NCI-H2107 treated with DMSO at 0.1 percent for 48 hours (cell line): ENCODE measurements around the gene IQSEC1.
A peak's percentile ranks its signal among the peaks of the same experiment; 100 is the strongest.

Source experiments
- DNase-seq: peaks from one replicate; lab custom pipeline; 2025; ENCODE audit not compliant: unreplicated experiment; lab: John Stamatoyannopoulos, UW

IQSEC1 gene

DNA sequence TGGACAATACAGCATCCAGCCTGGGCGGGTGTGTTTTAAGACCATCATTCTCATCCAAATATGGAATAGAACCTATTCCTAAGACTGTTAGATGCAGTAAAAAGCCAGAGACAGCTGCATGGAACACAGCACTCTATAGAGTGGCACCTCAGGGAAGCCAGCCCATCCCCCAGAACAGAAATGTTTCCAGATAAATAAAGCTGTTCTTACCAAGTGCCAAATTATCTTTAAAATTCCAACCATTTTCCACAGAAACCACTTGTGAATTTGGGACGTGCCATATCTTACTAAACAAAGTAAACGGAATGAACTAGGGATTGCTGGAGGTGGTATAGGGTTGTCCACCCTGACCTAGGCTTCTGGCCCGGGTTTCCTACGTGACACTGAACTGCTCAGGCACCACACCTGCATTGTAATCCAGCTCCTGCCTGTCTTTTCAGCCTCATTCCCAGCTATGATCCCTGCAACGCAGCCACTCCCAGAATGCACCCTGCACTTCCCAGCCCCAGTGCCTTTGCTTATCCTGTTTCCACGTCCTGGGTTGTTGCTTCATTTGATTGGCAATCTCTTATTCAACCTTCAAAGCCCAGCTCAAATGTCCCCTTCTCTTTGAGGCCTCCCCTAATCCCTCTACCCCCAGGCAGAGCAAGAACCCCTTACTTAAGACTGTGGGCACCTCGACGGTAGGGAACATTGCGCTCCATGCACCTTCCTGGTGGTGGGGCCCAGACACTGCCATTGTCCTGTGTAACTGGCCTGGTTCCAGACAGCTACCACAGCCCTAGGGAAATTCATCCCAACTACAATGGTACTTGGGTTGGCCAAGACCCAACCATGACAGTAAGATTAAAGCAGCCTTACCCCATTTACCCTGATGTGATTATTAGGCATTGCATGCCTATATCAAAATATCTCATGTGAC, 100.2 kb downstream of the IQSEC1 start:
- no peak for DNase-seq

DNA sequence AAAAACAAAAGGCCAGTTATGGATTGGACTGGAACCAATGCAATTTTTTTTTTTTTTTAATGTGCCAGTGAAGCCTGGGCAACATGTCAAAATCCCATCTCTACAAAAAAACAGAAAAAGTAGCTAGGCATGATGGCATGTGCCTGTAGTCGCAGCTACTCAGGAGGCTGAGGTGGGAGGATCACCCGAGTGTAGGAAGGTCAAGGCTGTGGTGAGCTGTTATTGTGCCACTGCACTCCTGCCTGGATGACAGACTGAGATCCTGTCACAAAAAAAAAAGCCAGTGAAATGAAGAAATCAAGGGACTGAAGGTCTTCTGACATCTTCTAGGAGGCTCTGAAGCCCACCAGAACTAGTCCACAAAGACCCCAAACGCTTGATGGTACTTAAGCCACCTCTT, 101.2 kb downstream of the IQSEC1 start:
- DNase-seq, result no peak

DNA sequence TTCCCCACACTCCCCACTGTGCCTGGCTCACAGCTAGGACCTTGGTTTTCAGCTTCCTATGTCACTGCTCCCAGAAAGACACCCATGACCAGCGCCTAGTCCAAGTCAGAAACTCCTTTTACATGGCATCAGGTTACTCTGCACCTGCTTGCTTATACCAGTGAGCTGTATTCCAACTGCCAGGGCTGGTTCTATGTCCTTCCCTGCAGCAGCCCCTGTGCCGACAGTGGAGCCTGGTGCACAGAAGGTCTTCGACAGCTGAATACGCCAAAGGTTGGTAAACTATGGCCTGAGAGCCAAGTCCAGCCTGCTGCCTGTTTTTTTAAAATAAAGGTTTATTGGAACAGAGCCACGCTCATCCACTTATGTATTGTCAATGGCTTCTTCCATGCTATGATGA, 102.5 kb downstream of the IQSEC1 start:
- DNase-seq, result peak; percentile 70

DNA sequence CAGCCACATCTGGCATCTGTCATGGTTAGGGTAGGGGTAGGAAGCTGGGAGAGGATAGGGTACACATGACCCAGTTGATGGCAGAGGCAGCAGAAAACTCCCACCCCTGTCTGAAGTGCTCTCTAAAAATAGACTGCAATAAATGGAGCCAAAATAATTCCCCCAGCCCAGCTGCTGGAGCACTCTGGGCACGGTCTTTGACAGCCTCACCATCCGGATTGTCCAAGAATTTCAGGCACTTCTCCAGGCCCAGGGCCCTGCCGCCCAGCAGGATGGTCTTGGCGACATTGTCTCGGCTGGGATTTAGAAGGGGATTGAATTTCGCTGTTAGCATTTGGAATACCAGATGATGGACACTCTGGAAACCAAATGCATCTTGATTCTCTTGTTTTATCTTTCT, 103.7 kb downstream of the IQSEC1 start:
- DNase-seq, result no peak

DNA sequence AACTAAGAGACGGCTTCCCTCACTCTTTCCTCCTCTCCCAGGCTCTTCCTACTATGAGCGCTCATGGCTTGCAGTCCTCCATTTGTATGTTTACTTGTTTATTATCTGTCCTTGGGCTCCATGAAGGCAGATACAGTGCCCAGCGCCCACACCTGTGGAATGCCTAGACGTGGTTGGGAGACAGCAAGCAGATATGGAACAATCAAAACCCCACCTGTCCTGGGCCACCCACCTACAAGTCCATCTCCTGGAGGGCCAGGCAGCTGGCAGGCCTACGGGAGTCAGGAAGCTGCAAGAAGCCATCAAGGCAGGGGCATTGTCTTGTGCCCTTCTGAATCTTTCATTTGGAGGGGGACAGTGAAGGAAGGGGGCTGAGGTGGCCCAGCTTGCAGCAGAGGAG, 104.7 kb downstream of the IQSEC1 start:
- no peak for DNase-seq

DNA sequence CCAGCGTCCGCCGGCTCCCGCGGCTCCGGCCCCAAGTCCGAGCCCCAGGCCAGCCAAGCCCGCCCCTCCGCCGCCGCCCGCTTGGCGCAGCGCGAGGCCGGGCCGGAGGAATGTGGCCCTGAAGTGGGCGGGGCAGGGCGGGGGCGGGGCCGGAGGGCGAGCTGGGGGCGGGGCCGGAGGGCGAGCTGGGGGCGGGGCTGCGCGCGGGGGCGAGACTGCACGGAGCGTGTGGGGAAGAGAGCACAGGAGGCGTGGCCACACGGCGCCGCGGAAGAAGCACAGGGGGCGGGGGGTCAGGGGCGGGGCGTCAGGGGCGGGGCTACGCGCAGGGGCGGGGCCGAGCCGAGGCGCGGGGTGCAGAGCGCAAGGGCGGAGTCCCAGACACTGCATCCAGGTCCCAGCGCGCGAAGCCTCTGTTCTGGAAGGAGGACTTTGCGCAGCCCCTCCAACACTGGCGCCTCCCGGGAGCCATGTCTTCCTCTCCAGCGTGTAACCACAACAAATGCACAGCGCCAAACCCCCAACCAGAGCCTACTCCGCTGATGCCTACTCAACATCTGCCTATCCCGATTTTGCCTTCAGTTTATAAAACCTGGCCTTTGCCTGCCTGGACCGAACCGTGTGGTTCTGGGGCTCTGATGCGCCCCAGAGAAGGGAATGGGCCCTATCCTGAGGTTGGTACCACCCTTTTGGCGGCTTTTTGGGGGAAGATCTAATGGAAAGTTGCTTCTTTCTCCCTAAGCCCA, 105.5 kb downstream of the IQSEC1 start:
- DNase-seq, result no peak

DNA sequence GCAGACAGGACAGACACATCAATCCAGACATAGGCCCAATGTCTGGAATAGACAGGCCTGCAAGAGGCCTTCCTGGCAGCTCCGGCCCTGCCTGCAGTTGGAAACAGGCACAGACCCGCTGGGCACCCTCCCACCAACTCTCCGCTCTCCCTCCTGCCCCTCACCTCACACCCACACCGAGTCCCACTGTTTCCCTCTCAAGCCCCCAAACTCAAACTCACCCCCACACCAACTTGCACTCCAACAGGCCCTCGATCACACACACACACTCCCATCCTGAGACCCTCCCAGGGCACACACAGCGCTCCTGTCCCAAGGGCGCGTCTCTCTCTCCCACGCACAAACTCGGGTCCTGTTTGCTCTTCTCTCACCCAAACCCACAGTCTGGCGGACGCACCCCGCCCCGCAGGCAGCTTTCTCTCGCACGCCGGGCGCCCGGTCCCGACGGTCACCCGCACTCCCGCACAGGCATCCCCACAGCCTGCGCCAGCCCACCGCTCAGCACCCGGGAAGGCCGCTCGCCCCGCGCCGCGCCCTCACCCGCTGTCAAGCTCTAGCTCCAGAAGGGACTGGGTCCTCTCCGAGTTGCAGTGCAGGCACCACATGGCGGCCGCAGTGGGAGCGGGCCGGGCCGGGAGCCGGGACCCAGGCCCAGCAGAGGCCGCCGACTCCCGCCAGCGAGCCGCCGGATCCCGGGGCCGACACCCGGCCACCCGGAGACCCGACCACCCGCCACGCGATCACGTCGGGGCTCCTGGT, 106.2 kb downstream of the IQSEC1 start:
- no peak for DNase-seq

DNA sequence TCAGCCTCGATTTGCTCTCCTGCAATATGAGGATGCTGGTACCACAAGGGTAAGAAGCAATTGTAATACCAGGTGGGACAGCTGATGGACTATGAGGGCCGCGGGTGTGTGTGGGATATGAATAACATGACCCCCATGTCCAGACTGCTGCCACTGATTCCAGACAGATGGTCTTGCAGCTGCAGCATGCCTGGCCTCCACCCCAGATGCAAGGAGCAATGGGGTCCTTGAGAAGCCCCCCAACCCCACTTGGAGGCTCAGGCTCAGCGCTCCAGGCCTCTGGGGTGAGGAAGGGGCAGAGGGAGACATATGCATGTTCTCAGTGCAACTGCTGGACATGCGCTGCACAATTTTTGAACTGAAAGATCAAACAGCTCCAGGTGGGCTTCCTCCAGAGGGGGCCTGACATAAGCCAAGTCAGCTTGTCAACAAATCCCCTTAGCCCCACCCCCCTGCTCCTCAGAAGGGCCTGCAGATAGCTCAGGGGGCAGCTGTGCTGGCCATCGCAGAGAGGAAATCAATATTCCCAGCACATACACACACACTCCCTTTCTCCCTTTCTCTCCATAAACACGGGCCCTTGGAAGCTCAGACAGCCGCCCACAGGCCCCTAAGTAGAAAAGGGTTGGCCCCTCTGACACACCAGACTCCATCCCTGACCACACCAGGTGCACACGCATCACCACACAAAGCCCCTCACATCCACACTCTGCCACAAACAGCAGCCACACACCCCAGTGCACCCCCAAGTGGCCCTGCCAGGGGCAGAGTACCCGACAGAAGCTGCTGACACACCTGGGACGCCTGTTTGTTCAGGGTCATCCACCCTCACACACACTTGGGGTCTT, 107.0 kb downstream of the IQSEC1 start:
- DNase-seq, result no peak

DNA sequence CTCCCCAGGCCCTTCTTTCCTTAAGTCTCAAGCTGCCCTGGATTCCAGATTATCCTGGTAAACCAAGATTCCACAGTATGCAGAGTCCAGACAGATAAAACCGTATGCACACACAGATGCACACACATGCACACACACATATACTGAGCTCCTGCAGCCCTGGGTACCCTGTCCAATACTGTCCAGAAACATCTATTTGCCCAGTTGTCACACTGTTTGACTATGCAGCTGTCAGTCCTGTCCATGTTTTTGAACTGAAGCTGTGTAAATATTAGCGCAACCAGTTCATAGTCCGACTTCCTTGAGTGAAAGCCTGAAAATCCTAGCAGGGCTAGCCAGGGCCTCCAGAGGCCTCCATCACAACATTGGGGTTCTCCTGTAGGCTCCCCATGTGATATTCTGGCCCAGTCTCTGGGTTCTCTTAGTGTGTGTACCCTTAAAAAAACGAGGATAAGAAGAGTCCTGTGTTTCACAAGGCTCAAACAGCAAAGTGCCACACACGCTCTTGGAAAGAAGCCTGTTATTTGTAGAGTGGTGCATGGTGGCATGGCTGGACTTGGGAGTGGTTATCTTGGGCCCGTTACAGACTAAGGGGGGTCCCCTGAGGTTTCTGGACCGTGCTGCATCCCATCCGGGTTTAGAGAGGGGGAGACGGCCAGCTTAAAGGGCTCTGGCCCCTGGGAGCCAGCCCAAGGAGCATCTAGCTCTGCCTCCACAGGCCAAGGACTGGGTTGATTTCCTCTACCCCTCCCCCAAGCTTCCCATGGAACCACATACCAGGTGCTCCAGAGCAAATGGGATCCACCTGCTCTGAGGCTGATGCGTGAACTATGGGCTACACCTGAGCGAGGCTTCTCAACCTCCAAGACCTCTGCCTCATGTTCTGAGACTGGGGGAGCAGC, 108.3 kb downstream of the IQSEC1 start:
- no peak for DNase-seq

DNA sequence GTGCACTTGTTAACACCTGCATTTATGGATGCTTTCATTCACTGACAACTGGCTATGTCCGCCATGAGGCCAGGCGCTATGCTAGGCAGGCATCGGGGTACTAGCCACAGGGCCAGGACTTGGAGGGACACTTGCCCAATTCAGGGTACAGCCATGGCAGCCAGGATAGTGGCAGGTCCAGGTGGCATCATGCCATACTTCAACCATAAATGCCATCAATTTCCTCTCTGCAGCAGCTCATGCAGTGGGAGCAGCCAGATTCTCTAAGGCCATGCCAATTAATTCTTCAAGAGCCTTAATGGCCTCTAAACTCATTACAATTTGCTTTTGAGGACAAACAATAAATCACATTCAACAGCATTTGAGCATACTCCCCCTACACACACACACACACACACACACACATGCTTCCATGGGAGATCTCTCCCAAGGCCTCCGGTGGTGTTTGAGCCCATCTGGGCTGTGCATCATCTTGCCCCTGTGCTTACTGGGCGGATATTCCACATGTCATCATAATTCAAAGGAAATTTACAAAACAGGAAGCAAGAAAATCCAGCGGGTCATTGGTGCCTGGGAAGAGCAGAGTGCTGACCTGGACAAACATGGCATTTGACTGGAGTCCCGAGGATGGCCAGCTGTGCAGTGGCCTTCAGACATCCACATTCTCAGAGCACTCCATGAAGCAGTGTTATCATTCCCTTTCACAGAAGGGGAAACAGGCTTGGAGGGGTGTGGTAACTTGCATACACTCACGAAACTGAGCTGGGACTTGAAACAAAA, 109.1 kb downstream of the IQSEC1 start:
- DNase-seq, result no peak

DNA sequence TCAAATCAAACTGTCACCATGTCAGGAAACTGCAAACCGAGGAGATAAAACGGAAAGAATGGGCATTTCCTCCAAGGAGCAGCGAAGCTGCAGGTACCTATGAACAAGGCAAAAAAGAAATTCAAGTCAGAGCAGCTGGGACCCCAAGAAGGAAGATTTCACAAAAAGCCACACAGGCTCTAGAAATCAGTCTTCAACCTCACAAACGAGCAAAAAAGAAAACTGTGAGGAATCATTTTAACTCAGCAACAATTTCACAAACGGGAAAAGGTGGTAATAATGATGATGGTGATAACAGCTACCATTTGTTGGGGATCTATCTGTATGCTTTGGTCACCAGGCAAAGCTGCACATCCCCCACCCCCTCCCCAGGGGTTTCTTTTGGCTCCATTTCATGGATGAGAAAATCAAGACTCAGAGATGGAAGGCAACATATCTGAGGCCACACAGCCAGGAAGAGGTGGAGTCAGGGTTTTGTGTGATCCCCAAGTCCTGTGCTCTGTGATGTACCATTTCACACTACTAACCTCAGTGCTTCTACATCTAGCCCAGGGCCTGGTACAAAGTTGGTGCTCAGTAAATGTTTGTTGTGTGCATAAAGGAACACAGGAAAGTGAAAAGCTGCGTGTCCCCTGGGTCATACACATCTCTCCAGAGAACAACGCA, 109.9 kb downstream of the IQSEC1 start:
- DNase-seq, result no peak

DNA sequence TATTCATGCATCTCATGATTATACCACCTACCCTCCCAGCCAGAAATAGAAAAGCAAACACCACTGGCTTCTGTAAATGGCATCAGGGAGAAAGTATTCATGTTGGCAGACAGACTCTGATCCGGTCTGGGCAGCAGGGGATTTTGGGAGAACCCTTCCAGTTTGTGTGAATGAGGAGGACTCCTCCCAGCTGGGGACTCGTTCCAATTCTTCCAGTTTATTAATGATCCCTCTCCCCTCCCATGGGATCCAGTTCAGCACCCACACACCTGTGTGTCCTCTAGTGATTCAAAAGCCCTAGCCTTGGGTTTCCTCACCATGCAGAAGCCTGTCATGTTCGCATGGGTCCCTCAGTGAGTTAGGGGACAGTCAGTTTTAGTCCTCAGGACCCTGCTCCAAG, 110.9 kb downstream of the IQSEC1 start:
- DNase-seq, result no peak

DNA sequence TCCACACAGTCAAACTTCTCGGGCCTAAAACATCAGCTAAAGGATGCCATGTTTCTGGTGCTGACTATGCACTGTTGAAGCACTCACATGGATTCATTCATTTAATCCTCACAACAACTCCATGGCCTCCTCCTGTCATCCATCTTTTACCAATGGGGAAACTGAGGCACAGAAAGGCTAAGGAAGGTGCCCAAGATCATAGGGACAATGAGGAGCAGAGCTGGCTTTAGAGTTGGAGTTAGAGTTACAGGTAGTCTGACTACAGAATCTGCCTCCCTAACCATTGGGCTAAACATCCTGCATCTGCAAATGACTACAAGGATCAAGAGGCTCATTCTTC, 111.6 kb downstream of the IQSEC1 start:
- DNase-seq, result no peak

DNA sequence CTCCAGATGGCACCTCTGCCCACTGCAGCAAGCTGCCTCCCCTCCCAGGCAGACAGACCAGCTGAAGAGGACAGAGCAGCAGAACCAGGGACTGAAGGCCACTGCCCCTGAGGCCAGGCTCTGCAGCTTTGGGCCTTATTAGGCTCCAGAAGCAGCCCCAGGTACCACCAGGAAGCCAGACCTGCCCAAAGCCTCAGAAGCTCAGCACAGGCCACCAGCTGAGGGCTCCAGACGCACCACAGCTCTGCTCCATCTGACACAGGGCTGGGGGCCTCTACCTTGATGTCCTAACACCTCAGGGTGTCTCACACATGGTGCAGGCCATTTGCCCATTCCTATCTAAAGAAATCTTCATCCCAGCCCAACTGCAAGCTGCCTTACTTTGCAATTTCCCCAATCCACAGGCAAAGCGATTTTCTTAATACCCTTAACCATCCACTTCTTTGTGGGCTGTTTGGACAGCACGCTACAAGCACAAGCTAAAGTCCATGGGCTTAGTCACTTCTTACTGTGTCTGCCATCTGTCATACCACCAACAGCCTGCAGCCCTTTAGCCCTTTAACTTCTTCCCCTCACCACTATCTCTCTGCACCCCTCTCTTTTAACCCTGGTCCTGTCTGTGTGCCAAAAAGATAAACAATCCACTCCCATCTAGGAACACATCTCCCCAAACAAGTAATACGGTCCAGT, 112.1 kb downstream of the IQSEC1 start:
- DNase-seq, result no peak

DNA sequence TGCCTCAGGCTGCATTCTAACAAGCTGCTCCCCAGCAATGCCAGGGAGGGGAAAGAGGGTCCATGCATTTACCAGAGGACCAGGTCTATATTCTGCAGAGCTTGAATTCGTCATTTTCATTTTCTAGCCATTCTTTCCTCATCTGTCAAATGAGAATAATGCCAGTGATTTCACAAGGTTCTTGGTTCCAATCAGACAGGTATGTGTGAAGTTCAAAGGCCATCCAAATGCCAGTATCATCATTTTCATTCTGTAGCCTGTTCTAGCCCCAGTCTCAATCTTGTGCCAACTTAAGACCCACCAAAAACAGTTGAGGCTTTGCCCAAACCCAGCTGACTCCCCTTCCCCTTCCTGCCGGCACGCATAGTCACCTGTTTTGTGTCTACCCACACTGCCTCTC, 112.7 kb downstream of the IQSEC1 start:
- no peak for DNase-seq

DNA sequence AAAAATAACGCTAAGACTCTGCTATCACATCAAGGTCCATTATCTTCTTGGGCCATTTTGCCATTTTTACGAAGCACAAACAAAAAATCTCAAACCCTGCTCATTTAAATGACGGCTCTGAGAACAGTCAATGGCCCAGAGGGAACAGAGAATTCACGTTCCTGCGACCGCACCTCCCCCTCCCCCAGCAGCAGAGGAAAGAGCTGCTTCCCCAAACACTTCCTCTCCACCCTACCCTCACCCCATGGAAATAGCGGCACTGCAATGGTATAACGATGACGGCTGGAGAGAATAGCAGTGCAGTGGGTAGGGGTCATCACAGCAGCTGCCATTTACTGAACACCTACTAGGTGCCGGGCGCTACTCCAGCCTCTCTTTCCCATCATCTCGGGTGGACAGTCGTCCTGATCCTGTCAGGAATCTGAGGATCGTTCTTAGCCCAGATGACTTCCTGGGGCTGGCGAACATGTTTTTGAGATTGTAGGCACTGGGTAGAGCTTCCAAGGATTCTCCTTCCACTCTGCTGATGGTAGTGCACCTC, 113.3 kb downstream of the IQSEC1 start:
- DNase-seq, result no peak

DNA sequence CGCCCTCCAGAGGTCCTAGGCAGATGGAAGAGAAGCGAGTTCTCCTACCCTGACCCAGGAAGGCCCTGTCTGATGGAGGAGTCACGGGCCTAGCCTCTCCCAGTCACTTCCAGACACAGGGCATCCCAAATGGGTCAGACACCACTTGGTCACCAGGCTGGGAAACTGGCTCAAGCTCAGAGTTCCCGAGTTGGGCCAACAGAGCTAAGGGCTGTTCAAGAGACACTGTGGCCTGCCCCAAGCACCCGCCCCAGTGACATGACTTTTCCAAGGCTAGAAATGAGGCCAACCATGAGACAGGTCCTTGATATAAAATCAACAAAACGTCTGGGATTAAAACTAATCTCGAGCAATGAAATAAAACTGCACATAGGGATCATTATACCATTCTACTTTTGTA, 113.8 kb downstream of the IQSEC1 start:
- DNase-seq, result no peak
